Activated T-cell treated with anti-CD3 and anti-CD28 coated beads for 24 hours (primary cell): Measurements from ENCODE around the gene CBX1.
"Not testable (repeated sequence)": the region's sequence is repeated elsewhere in the genome, so short reads cannot be mapped to it uniquely, and the experiment has no call there.

ENCODE experiments used
- DNase-seq: peaks from one replicate; pipeline ENCODE4 v3.0.0-alpha.2; 2020; ENCODE audit warnings: low read depth

CBX1 gene

GRCh38 chr17:48051706-48052486 lies 49.4 kb downstream of the CBX1 start:
- DNase-seq = no peak

GRCh38 chr17:48051283-48051682 lies 50.0 kb downstream of the CBX1 start:
- no peak for DNase-seq

- no peak for DNase-seq
These were observed 52.7 kb downstream of the CBX1 start for GRCh38 chr17:48048384-48049126.

DNA sequence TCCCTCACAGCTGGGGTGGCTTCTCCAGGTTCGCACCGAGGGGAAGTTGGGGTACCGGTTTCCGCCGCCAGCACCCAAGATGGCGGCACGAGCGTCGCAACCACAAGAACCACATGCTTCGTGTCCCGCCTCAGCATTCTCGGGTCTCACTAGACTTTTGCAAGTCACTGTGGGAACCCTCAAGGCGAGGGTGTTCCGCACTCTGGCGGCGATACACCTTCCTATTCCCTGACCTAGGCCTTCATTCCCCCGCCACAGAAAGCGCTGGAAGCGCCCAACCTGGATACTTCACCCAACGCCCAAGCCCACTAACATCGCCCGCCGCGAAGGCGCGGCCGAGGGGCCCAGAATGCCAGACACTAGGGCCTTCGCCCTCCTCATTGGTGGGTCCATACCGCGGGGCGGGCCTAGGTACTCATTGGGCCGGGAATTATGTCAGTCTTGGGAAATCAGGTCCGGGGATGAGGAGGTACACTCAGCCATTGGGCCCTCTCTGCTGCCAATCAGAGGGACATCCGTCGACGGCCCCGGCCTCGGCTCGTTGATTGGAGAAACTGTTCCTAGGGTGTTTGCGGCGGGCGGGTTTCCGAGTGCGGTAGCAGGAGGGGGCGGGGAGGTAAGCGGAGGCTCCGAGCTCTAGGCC lies 53.4 kb downstream of the CBX1 start, which contains the start of gene NFE2L1:
TSS of gene NFE2L1 (plus strand) at position 619 of the 643 bp plus-strand sequence. CDS start 2,760 bp downstream, outside the sequence.
- DNase-seq = peak; percentile 96

GRCh38 chr17:48047113-48047740 lies 54.1 kb downstream of the CBX1 start:
- DNase-seq = no peak

GRCh38 chr17:48046296-48046695 lies 55.0 kb downstream of the CBX1 start:
- DNase-seq = no peak

DNA sequence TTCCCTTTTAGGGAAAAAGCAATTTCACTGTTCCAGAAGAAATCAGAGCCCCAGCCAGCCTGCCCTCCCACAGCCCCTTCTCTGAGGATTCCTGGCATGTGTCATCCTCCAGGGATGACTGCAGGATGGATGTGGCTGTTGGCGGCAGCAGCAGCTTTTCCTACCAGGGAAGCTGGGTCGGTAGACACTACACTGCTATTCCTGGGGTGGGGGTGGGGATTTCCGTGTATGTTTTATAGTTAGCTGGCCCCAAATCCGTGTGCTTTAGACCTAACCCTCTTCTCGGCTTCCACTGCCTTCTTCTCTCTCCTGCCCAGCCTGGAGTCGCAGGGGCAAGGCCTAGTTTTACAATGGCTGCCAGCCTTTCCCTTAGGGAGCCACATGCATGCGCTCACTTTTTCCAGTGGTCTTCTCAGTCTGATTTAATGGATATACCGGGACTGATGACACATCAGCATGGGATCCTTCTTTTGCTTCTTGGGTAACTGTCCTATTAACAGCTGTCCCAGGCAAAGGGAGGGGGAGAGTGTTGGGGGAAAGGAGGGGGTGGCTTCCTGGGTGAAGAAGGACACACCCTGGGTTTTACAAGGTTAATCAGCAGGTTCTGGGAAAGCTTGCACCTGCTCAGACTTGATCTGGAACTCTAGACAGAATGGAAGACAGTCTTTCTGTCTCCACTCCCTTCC lies 55.8 kb downstream of the CBX1 start:
- DNase-seq = no peak

- no peak for DNase-seq
These were observed 56.4 kb downstream of the CBX1 start for GRCh38 chr17:48044851-48045250.

DNA sequence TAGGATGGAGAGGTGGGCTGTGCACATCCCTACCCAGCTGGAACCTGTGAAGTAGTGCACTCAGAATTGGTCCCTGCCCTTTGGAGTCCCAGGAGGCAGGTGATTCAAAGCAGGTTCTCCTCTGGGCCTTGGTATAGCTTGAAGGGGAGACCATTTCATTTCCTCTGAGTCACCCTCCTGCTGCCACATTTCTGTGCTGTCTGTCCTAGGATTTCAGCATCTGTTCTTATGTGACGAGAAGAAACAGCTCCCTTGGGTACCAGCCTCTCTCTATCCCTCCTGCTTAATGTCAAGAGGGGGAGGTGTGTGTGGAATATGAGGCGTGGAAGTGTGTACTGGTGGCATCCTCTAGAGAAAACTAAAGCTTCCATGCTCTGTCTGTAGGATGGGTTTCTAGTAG lies 58.1 kb downstream of the CBX1 start:
- DNase-seq = no peak

DNA sequence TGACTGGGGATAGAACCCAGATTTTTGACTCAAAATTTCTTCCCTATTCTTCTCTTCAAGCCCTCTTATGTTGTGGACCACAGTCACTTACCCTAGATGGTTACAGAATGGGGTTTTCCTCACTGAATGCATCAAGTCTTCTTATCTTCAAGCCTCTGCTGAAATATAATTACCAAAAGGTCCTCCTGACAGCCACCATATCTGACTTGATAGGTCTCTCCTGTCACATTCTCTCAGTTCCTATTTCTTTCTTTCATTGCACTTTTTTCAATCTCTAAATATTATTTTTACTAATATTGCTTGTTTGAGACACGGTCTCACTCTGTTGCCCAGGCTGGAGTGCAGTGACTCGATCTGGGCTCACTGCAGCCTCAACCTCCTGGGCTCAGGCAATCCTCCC lies 62.6 kb downstream of the CBX1 start:
- DNase-seq = no peak

- DNase-seq = no peak
These were observed 63.4 kb downstream of the CBX1 start for GRCh38 chr17:48037838-48038323.

DNA sequence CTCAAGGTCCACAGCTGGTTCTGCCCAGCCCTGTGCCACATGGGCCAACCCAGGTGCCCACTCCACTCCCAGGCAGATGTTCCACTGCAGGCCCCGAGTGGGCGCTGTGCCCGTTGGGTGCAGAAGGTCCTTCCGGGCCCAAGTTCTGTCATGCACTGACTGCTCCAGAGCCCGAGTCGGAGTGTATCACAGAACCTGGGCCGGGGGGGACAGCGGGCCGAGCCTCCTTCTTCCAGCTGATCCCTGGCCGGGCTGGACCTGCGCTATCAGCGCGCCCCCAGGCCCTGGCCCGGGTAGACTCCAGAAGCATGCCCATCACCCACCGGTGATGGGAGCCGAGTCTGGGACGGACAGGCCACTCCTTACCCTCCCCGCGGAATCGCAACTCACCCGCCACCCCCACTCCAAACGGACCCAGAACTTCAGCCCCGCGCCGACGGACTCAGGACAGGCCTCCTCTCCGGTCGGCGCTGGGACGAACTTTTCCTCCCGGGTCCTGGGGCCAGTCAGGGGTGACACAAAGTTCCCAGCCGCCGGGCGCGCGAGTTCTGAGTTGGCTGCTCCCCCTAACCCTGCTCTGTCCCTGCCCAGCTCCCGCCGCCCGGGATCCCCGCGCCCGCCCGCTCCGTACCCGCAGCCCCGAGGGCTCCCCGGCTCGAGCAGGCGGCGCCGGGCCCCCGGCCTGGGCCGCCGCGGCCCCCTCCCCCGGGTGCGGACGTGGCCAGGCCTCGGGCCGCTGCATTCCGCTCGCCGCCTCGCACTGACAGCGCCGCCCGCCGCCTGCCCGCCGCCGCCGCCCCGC lies 64.0 kb downstream of the CBX1 start, which contains the start of gene COPZ2:
TSS of gene COPZ2 (minus strand) at position 762 of the 802 bp plus-strand sequence. CDS start at position 742, 20 bp downstream.
- no peak for DNase-seq

- no peak for DNase-seq
These were observed 64.6 kb downstream of the CBX1 start for GRCh38 chr17:48036693-48037035.

- DNase-seq = not testable (repeated sequence)
These were observed 66.5 kb downstream of the CBX1 start for GRCh38 chr17:48034734-48035133.

GRCh38 chr17:48031966-48032365 lies 69.3 kb downstream of the CBX1 start:
- no peak for DNase-seq

DNA sequence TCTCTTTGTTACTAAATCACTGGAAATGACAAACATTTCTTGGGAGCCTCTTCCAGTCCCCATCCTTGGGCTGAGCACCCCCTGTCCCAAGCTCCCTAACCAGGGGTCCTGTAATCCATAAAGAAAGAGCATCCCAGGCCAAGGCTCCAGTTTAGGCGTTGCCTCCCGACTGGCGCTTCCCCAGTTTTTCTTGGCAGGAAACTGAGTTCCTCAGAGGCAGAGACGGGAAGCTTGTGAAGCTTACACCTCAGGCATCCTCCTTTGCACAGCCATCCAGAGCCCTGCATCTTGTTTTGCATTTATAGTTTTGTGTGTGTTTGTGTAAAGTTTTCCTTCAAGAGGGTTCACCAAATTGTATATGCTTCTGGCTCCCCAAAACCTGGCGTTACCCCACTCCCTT lies 70.7 kb downstream of the CBX1 start:
- DNase-seq = no peak

- no peak for DNase-seq
These were observed 72.5 kb downstream of the CBX1 start for GRCh38 chr17:48028736-48029135.

DNA sequence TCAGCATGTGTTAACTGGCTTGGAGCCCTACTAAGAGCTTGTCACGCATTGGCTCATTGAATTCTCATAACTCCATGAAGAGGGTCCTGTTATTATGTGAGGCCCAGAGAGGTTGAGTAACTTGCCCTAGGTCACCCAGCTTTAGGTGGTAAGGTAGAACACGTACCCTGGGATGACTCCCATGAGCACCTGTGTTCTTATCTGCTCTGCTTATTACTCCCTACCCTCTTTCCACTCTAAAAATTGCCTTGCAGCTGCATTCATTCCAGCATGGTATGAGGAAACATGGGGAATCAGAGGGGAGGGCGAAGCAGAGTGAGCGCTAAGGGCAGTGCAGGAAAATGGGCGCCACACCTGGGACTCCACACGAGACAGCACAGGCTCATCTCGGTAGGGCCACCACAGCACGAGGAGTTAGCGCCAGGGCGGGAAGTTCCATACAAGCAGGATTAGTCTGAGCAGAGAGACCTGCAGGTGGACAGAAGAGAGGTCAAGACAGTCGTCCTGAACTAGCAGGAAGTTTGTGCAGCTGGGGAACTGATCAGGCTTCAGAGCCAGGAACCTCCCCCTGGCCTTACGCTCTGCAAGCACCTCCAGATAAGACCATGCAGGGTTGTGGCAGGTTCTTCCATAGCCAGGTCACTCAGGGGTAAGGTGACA lies 73.8 kb downstream of the CBX1 start:
- DNase-seq = no peak

DNA sequence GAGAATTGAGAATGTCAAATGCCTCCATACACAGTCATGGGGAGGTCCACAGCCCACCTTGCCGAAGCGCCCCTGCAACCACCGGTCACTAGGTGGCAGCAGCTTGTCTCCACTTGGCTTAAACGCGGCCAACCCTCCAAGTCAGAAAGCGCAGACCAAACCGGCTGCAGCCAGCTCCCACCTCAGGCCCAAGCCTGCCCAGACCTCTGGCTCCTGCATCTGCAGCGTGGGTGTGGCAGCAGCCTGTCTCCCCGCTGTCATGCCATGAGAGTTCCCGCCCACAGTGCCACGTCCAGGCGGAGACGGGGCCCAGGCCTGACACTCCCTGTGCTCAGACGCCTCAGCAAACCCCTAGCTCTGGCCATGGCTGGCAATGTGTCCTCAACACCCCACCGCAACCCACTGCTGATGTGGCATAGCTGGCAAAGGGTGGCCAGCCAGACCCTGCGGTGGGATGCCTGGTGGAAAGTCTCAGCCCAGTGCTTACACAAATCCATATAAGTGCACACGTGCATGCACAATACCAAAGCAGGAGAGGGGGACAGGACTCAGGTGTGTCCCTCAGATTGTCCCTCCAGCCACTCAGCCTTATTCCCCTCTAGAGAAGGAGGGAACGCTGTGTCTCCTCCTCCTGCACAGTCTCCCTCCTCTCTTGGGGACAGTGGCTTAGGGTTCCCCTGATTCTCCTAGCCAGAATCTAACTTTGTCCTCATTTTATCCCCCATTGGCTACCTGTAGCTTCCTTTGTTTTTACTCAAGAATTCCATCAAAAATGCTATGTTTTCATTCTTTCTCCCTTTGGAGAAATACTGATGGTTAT lies 74.6 kb downstream of the CBX1 start:
- peak; percentile 62 for DNase-seq
